MM.1S (cell line): ENCODE data around the gene MINK1.

Experiments used
- EZH2 ChIP-seq: fragments of 300-600 bp; sonication (generic); optimal IDR thresholded peaks from 2 replicates; pipeline ENCODE3; 2017; ENCODE audit warnings: low read depth, mild to moderate bottlenecking, antibody characterized with exemption, low read length, mixed read lengths
- TF ChIP-seq, protein P1 (sequence below): fragments of 300-600 bp; sonication (generic); IDR thresholded peaks from 2 replicates; pipeline ENCODE4 v1.5.1; 2016; ENCODE audit warnings: antibody characterized with exemption, low read length, mixed read lengths

DNA sequence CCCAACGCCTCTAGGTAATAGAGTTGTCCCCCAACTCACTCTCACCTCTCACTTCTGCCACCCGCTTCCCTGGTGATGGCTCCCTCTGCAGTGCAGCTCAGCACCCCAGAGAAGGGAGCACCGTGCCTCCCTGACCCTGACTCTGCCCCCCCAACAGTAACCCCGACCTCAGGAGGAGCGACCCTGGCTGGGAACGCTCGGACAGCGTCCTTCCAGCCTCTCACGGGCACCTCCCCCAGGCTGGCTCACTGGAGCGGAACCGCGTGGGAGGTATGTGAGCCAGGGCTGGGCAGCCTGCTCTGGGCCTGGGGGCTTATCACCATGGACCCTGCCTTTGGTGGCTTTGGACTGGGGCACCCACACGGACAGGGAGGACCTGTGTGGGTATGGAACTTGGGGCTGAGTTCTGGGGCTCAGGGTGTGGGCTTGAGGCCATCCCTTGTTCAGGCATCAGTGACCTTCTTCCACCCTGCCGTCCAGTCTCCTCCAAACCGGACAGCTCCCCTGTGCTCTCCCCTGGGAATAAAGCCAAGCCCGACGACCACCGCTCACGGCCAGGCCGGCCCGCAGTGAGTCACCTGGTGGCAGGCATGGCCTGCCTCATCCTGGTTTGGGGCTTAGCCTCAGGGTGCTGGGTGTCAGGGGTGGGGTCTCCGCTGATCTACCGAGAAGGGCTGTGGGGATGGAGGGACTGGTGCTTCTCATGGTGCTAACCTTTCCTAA lies 59.5 kb downstream of the MINK1 start:
- TF ChIP-seq, protein P1, sequence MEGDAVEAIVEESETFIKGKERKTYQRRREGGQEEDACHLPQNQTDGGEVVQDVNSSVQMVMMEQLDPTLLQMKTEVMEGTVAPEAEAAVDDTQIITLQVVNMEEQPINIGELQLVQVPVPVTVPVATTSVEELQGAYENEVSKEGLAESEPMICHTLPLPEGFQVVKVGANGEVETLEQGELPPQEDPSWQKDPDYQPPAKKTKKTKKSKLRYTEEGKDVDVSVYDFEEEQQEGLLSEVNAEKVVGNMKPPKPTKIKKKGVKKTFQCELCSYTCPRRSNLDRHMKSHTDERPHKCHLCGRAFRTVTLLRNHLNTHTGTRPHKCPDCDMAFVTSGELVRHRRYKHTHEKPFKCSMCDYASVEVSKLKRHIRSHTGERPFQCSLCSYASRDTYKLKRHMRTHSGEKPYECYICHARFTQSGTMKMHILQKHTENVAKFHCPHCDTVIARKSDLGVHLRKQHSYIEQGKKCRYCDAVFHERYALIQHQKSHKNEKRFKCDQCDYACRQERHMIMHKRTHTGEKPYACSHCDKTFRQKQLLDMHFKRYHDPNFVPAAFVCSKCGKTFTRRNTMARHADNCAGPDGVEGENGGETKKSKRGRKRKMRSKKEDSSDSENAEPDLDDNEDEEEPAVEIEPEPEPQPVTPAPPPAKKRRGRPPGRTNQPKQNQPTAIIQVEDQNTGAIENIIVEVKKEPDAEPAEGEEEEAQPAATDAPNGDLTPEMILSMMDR, result no peak
- TF ChIP-seq EZH2, result no peak
